SK-MEL-5 (cell line): ENCODE data around the gene LCNL1. TPM values are rescaled to one million over a fixed set of nuclear protein-coding genes. Genes with fewer than 3 reads are reported as not detected.
"Not testable (repeated sequence)": the region's sequence is repeated elsewhere in the genome, so short reads cannot be mapped to it uniquely, and the experiment has no call there.

Experiments
- DNase-seq: peaks from one replicate; pipeline ENCODE4 v3.0.0-alpha.2; 2016; ENCODE audit warnings: low read depth, low spot score
- in situ Hi-C: cut with HindIII; loops from 2 replicates; pipeline ENCODE4 v1.10.0; 2016; ENCODE audit warnings: low sequenced_read_pairs, high pct_unique_total_duplicates, low pct_unique_long_range_greater_than_20kb
- total RNA-seq: library from RNA; depleted of rRNA; stranded (reverse); fragments of >200 nt; shearing (Covaris generic); gene quantifications from 2 replicates; pipeline ENCODE4 v1.2.3, GENCODE V29; 2014

LCNL1 gene
- total RNA-seq, 1 experiment from 2014 or later, result not detected

DNA sequence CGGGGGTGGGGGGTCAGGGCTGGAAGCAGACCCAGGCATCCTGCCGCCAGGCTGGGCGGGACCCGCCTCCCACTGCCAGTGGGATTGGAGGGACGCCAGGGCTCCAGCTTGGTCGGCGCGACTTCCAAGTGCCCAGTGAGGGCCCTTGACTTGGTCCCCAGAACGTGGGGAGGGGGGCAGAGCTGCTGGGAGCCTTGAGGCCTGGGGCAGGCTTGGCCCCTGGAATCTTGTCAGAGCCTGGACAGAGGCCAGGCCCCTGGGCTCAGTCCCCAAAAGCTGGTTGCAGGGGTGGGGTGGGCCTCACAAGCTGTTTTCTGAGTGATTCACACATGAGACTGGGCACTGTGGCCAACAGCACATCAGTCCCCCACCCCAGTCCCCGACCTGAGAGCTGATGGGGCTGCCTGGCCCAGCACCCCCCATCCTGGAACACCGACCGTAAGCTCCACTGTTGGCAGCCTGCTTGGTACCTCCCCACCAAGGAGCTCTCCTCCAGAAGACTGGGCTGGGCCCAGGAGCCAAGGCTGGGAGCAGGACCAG is 13.0 kb downstream of the LCNL1 start:
- in situ Hi-C loops, result no loop called here
- no peak for DNase-seq

DNA sequence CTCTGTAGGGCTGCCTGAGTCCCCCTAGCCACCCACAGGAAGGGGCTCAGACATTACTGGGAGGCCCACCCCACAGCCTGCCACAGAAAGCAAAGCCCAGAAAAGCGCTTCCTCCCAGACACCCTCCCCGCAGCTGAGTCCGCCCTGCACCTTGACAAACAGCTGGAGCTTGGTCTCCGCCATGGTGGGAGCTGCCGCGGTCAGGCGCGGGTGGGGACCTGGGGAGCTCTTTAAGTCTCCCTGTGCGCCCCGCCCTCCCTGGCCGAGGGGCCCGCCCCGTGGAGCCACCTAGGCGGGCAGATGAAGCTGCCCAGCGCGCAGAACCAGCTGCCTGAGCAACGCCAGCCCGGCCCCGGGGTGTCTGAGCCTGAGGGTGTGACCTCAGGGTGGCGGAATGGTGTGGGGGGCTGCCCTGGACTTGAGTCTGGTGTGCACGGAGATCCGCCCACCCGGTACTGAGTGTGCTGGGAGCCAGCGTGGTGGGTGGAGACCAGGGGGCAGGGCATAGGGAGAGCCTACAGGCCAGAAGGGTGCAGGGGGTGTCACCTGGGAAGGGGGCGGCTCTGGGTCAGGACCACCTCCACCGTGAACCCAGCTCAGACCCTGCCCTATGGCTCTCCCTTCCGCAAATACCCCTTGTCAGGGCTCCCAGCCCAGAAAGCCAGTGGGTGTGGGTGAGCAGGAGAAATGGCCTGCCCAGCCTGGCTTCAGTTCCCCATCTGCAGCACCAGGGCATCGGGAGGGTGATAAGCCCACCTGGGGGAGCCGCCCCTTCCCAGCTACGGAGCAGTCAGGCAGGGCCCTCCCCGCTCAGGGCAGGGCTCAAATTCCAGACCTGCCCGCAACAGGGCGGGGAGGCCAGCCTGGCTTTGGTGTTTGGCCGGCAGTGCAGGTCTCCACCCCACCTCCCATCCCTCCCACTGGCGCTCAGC is 13.8 kb downstream of the LCNL1 start, which contains the start of gene CLIC3:
Gene CLIC3, minus strand, starts transcription at position 208 of the 932 bp plus-strand sequence. Its CDS starts 25 bp downstream, at position 183.
- in situ Hi-C loops, result no loop called here

DNA sequence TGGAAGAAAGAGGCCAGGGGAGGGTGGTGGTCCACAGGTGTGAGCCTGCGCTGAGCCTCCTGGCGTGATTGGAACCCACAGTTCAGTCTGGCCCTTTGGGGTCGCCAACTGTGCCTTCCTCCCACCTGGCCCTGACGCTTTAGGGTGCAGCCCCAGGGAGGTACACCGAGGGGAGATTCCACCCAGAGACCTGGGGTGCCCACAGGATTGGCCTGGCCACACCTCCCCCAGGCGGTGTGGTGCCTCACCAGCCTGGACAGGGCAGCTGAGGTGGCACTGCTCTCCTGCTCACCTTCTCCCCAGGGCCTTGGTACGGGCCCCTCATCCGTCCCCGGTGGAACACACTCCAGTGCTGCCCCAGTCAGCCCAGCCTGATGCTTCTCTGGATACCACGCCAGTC is 14.6 kb downstream of the LCNL1 start:
- no peak for DNase-seq

More for the DNA sequence above, 13.8 kb downstream of the LCNL1 start, which contains the start of gene CLIC3:
- no peak for DNase-seq

DNA sequence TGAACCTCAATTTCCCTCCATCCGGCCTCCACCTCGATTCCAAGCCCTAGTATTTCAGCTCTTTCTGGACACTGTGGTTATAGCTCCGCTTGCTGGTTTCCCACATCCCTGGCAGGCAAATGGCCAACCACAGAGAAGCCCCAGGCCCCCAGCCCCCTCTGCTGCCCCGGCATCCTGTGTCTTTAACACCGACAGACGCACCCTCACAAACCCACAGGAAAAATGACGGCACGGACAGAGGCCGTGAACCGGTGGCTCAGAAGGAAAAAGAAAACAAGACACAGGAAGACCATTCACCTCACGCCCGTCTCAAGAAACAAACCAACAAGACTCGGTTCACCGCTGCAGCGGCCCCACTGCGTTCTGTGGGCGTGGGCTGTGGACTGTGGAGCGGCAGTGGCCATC is 15.0 kb downstream of the LCNL1 start:
- DNase-seq, result no peak
- in situ Hi-C loops, result no loop called here

More for the DNA sequence above, 14.6 kb downstream of the LCNL1 start:
- in situ Hi-C loops, result no loop called here

DNA sequence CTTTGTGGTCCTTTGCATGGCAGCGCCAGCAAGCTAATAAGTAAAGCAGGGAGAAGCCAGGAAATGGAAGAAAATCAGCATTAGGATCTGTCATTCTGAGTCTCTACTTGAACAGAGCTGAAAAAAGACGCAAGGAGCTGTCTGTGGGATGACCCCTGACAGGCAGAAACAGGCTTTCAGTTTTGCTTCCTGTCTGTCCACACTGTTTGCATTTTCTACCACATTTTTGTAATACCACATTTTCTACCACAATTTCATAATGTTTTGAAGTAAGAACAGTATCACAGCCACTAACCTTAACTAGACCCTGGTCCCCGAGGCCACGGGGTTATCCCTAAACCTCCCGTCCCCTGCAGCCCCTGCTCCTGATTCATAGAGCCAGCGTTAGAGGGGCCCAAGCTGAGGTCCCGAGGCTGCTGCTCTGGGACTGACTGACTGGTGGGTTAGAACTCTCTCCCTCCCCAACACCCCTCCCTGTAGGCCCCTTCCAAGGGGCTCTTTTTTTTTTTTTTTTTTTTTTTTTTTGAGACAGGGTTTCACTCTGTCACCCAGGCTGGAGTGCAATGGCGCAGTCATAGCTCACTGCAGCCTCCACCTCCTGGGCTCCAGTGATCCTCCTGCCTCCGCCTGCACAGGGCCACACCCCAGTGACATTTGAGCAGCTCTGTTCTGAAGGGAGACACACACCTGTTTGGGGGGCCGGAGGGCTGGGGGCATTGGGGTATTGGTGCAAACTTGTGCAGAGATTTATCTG is 17.6 kb downstream of the LCNL1 start:
- in situ Hi-C loops, result no loop called here
- DNase-seq, result no peak

DNA sequence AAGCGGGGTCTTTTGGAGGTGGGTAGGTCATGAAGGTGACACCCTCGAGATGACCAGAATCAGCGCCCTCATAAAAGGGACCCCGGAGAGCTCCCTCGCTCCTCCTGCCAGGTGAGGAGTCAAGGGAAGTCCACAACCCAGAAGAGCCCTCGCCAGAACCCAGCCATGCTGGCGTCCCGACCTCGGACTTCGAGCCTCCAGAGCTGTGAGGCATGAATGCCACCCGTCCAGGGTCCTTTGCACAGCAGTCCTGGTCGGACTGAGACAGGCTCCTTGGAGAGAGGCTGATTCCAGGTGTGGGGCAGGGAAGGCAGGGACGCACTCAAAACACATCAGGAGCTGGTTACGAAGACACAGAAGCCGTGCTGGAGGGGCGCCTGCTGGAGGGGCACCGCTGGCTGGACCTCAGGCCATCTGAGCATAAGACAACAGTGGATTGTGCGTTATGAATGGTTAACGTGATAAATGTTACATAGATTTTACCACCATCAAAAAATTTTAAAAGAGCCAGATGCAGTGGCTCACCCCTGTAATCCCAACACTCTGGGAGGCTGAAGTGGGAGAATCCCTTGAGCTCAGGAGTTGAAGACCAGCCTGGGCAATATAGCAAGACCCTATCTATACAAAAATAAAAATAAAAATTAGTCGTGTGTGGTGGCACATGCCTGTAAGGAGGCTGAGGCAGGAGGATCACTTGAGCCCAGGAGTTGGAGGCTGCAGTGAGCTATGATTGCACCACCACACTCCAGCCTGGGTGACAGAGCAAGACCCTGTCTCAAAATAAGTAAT is 19.3 kb downstream of the LCNL1 start:
- DNase-seq, result no peak

DNA sequence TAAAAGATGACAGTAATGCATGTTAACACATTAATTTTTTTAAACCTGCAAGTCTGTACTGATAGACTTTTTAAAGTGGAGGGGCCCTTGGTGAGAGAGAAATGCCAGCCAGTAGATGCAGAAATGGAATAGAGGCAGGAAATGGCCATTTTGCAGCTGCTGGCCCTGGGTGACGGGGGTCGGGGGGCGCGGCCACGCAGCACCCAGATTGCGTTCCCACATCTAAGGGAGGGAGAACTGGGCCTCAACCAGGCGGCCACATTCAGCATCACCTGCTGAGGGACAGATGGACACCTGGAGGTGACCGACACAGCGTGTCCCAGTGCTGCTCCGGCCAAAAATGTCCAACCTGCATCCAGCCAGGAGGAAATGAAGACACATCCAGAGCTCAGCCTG is 19.9 kb downstream of the LCNL1 start:
- DNase-seq, result no peak
- in situ Hi-C loops, result no loop called here

More for the DNA sequence above, 19.3 kb downstream of the LCNL1 start:
- in situ Hi-C loops, result no loop called here

DNA sequence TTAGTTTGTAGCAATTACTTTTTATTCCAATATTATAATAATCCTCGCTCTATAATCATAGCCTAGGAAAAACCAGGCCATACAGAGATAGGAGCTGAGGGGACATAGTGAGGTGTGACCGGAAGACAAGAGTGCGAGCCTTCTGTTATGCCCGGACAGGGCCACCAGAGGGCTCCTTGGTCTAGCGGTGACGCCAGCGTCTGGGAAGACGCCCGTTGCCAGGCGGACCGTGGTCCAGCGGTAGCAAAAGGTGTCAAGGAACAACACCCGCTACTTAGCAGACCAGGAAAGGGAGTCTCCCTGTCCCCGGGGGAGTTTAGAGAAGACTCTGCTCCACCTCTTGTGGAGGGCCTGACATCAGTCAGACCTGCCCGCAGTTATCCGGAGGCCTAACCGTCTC is 21.5 kb downstream of the LCNL1 start:
- DNase-seq, in situ Hi-C loops: not testable (repeated sequence)

DNA sequence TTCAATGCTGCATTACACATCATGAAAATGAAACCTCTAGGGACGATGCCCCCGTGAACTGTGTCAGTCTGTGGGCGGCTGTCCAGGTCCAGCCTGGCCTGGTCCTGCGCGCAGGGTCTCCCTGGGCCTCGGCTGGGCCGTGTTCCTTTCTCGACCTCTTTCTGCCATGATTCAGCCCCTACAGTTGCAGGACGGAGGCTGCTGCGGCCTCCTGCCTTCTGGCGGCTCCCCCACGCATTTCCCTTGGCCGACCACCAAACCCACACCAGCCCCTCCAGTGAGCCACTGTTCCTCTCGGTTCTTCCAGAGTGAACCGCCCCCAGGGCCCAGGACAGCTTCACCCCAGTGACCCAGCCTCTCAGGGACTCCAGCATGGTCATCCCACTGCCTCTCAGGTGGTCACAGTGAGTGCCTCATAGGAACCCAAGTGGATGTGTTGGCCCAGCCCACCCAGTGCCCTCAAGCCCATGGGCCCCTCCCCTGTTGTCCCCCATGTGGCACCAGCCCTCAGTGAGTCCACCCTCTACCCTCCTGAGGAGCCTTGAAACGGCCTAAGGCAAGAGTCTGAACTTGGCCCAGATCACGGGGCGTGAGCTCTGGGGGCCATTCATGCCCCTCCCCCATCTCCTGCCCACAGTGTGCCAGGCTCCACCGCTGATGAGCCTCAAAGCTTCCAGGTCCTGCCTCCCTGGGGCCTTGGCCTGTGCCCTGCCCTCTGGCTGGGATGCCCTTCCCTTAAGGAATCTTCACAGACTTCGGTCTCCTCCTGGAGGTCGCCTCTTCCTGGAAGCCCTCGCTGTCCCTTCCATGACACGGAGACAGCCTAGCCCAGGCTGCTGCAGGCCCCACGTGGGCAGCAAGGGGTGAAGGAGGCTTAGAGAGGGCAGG is 23.6 kb downstream of the LCNL1 start:
- in situ Hi-C loops, result no loop called here
- DNase-seq, result no peak

DNA sequence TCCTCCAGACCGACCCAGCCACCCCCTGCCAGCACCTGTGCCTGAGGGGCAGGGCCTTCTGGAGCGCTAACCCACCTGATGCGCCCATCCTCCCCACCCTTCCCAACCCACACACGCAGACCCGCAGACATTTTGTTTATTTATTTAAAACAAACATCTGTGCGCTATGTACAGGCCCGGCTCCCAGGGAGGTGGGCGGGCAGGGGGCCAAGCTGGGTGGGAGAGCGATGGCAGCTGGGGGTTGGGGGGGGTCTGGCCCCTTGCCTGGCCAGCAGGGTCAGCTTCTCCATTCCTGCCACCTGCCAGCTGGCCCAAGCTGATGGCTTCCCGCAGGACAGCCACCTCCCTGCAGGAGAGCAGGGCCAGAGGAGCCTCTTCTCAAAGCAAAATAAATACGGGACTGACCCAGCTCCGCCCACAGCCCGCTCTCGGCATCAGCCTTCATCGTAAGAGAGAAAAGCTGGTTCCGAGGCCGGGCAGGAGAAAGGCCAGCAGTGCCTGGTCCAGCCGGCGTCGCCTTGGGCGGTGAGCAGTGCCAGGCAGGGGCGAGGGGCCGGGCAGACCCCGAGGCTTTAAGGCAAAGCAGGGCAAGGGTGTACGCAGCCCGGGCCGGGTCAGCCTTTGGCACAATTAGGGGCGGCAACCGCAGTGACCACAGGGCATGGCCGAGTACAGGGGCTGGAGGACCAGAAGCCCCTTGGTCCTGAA is 24.5 kb downstream of the LCNL1 start:
- no peak for DNase-seq
- in situ Hi-C loops, result no loop called here

DNA sequence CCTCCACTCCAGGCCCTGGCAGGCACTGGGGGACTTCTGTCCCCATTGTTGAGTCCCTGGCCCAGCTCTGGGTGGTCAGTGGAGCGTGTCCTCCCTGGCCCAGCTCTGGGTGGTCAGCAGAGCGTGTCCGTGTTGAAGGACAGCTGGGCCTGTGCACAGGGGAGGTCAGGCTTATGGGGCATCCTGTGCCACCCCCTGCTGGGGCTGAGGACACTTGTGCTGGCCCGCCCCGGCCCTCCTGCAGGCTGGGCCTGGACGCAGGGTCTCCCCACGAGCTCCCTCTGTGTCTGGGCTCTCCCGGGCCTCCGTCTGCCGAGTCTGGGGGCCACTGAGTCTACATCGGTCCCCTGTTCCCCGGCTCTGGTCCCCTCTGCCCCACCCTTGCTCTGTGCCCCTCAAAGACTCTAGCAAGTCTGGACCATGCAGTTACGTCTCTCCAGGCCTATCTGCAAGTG is 25.1 kb downstream of the LCNL1 start:
- in situ Hi-C loops, result no loop called here

DNA sequence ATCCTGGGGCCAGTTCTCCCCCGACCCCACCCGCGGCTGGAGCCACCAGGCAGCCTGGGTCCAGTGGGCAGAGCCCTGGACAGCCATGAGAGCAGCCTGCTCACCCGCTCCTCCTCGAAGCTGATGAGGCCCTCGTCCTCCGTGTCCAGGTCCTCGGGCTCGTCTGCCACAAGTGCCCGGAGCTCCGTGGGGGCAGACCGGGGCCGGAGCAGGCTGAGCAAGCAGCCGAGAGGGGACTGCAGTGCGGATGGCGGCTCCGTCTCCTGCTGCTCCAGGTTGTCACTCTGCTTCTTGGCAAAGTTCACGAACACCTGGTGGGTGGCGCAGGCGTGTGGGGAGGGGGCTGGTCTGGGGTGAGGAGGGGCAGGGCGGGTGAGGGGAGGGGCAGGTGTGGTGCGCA is 25.5 kb downstream of the LCNL1 start:
- in situ Hi-C loops, result no loop called here
- DNase-seq, result no peak

More for the DNA sequence above, 25.1 kb downstream of the LCNL1 start:
- no peak for DNase-seq

DNA sequence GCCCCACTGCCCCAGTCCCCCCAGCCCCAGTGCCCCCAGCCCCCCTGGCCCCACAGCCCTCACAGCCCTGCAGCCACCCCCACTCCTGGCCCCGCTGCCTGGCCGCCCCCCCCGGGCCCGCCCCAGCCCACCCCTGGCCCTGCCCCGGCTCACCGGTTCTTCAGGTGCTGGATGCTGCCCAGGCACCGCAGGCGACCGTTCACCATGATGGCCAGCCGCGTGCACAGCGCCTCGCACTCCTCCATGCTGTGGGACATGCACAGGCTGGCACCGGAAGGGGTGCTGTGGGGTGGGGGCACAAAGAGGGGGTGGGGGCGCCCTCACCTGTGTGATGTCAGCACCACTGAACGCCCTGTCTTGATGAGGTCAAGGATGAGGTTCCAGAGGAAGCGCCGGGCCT is 26.4 kb downstream of the LCNL1 start:
- in situ Hi-C loops, result no loop called here
- DNase-seq, result no peak

DNA sequence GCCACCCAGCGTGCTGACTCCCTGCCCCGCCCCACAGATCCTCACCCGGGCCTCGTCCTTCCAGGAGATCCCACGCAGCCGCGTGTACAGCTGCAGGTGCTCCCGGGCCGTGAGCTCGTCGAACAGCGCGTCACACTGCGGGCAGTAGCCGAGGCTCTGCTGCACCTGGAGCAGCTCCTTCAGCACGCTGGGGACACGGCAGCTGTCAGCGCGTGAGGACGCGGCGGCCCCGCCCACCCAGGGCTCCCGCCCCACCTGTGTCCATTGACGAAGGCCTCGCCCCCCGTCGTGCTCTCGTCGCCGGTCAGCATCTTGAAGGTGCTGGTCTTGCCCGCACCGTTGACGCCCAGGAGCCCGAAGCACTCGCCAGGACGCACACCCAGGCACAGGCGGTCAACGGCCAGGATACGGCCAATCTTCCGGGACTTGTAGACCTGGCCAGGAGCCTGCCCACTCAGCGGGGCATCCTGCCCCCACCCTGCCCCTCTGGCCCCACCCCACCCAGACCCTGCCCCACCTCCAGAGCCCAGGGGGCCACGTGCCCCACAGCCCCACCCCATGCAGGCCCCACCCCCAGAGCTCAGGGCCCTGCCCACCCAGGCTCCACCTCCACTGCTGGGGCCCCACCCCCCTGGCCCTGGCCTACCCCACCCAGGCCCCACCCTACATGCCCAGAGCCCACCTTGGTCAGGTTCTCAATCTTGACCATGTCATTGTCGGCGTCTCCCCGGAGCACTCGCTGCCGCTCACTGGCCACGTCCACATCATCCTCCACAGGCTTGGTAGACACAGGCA is 27.3 kb downstream of the LCNL1 start:
- in situ Hi-C loops, result no loop called here
- no peak for DNase-seq

DNA sequence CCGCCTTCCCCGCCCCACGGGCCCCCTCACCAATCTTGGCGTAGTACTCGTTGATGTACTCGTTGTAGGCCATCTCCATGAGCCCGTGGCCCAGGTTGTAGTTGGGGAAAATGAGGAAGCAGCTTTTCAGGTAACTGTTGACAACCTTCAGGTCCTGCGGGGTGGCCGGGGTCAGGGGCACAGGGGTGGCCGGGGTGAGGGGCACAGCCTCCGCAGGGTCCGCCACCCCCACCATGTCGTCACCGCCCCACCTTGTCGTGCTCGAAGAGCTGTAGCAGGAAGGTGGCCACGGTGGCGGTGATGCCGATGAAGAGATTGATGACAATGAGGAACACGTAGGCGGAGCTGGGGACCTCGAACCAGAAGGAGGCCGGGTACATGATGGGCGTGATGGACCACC is 28.4 kb downstream of the LCNL1 start:
- DNase-seq, result no peak
- in situ Hi-C loops, result no loop called here
